ENCODE results near the gene ACTL6A. TPM values are rescaled to one million over a fixed set of nuclear protein-coding genes. Genes with fewer than 3 reads are reported as not detected.
"Not testable (repeated sequence)": the region's sequence is repeated elsewhere in the genome, so short reads cannot be mapped to it uniquely, and the experiment has no call there.

The ACTL6A gene
- total RNA-seq = 10 to 100 TPM in 1 of 2 donors, 1 to 10 TPM in 1; 9.7 to 50.3 TPM

- DNase-seq (ENCODE audit: low spot score) (peak; percentile 99), ATAC-seq (ENCODE audit: insufficient number of reproducible peaks, low FRiP score, low read depth) (peak; percentile 98)
- Histone ChIP-seq H3K4me1 (ENCODE audit: control insufficient read depth in 1 of 2, low read depth in 2 of 2) (peaks cover 3 to 6% of the 10 kb centered on the region in 2 donors), H3K27ac (peak within 1 kb of the TSS; percentile 67), H3K36me3 (no peaks in the 10 kb centered on the region), H3K9me3 (no peaks in the 10 kb centered on the region), H3K27me3 (replicated peaks; ENCODE audit: insufficient read depth) (no peaks in the 10 kb centered on the region), H3K4me3 (peak within 1 kb of the TSS; percentile 95)
- no peak for TF ChIP-seq CTCF (IDR thresholded peaks at IDR 0.05)
These were observed at the start of gene ACTL6A for GRCh38 chr3:179562591-179563270. Gene ACTL6A (plus strand): TSS chr3:179562926. CDS start chr3:179563093, 167 bp downstream.

GRCh38 chr3:179513862-179514261 lies 48.9 kb upstream of the ACTL6A start:
- H3K27me3 ChIP-seq (replicated peaks; ENCODE audit: insufficient read depth) = no peaks in the 10 kb centered on the region
- peaks cover 0 to 7% of the 10 kb centered on the region in 2 donors for H3K4me1 ChIP-seq (ENCODE audit: control insufficient read depth in 1 of 2, low read depth in 2 of 2)
- ATAC-seq (ENCODE audit: insufficient number of reproducible peaks, low FRiP score, low read depth) (no peak), DNase-seq (ENCODE audit: low spot score) (no peak)
- H3K36me3 ChIP-seq = no peaks in the 10 kb centered on the region
- no peak overlapping the region for H3K4me3 ChIP-seq
- no peaks in the 10 kb centered on the region for H3K9me3 ChIP-seq
- no peak for TF ChIP-seq CTCF (IDR thresholded peaks at IDR 0.05)
- no peak overlapping the region for H3K27ac ChIP-seq

GRCh38 chr3:179516461-179517251 lies 46.1 kb upstream of the ACTL6A start:
- not testable (repeated sequence) for H3K36me3 ChIP-seq; H3K4me1 ChIP-seq (ENCODE audit: control insufficient read depth in 1 of 2, low read depth in 2 of 2); DNase-seq (ENCODE audit: low spot score); ATAC-seq (ENCODE audit: insufficient number of reproducible peaks, low FRiP score, low read depth); H3K4me3 ChIP-seq; H3K27me3 ChIP-seq (replicated peaks; ENCODE audit: insufficient read depth); H3K27ac ChIP-seq; H3K9me3 ChIP-seq

GRCh38 chr3:179526482-179526881 lies 36.2 kb upstream of the ACTL6A start:
- H3K9me3 ChIP-seq = no peaks in the 10 kb centered on the region
- ATAC-seq (ENCODE audit: insufficient number of reproducible peaks, low FRiP score, low read depth) (no peak), DNase-seq (ENCODE audit: low spot score) (no peak)
- no peaks in the 10 kb centered on the region for H3K27me3 ChIP-seq (replicated peaks; ENCODE audit: insufficient read depth)
- no peaks in the 10 kb centered on the region for H3K36me3 ChIP-seq
- peak overlapping the region; percentile 43 to 58 for H3K27ac ChIP-seq
- TF ChIP-seq CTCF (IDR thresholded peaks at IDR 0.05) = no peak
- no peak overlapping the region for H3K4me3 ChIP-seq
- peaks cover 4 to 20% of the 10 kb centered on the region in 2 donors for H3K4me1 ChIP-seq (ENCODE audit: control insufficient read depth in 1 of 2, low read depth in 2 of 2)

- ATAC-seq (ENCODE audit: insufficient number of reproducible peaks, low FRiP score, low read depth) = peak; percentile 84
- DNase-seq (ENCODE audit: low spot score) = no peak
- Histone ChIP-seq H3K4me3 (peak overlapping the region; percentile 35), H3K4me1 (ENCODE audit: control insufficient read depth in 1 of 2, low read depth in 2 of 2) (peaks cover 4 to 20% of the 10 kb centered on the region in 2 donors), H3K36me3 (no peaks in the 10 kb centered on the region), H3K9me3 (no peaks in the 10 kb centered on the region), H3K27ac (peak overlapping the region; percentile 43 to 58), H3K27me3 (replicated peaks; ENCODE audit: insufficient read depth) (no peaks in the 10 kb centered on the region)
- no peak for TF ChIP-seq CTCF (IDR thresholded peaks at IDR 0.05)
These were observed 35.7 kb upstream of the ACTL6A start for GRCh38 chr3:179526989-179527391.

Data from thoracic aorta (tissue), 2 donors.